OCI-LY7 (cell line): ENCODE data around the gene ZHX3. TPM values are rescaled to one million over a fixed set of nuclear protein-coding genes. Genes with fewer than 3 reads are reported as not detected.

Experiments used
- BruUV-seq: library from RNA; stranded (reverse); fragments of 400-500 nt; replicated peaks from 2 replicates; lab custom pipeline; 2021; lab: Mats Ljungman, UMichigan
- CTCF ChIA-PET: fragments of 300-600 bp; sonication (Branson Sonifier 250); formaldehyde crosslinking; loops from one replicate; lab custom pipeline; 2022; ENCODE audit warnings: antibody characterized with exemption; ENCODE audit not compliant: unreplicated experiment; lab: Charles Lee
- POLR2A ChIA-PET: fragments of 300-600 bp; sonication (Branson Sonifier 250); formaldehyde crosslinking; loops from one replicate; lab custom pipeline; 2022; ENCODE audit warnings: antibody characterized with exemption; lab: Charles Lee
- DNase-seq: peaks from one replicate; pipeline ENCODE4 v3.0.0-alpha.2; 2015; ENCODE audit warnings: low spot score
- H2AFZ ChIP-seq: fragments of 200-600 bp; sonication (generic), shearing (Covaris generic); 2 replicates; pipeline ENCODE4 v1.6.1; 2014; ENCODE audit warnings: mild to moderate bottlenecking, antibody characterized with exemption, low read length, moderate library complexity
- H3K27ac ChIP-seq: fragments of 200-600 bp; sonication (generic); 2 replicates; pipeline ENCODE4 v1.5.1; 2014; ENCODE audit warnings: mixed run types, low read depth, mild to moderate bottlenecking, moderate library complexity, low read length, inconsistent platforms; ENCODE audit not compliant: poor library complexity, severe bottlenecking
- H3K36me3 ChIP-seq: fragments of 200-600 bp; sonication (generic); 2 replicates; pipeline ENCODE4 v1.6.1; 2014; ENCODE audit warnings: mild to moderate bottlenecking, antibody characterized with exemption, low read length, moderate library complexity, mixed read lengths; ENCODE audit not compliant: insufficient read depth
- H3K4me1 ChIP-seq: fragments of 200-600 bp; sonication (generic); 2 replicates; pipeline ENCODE4 v1.5.1; 2014; ENCODE audit warnings: mild to moderate bottlenecking, low read length; ENCODE audit not compliant: insufficient read depth, poor library complexity, severe bottlenecking
- H3K4me2 ChIP-seq: fragments of 200-600 bp; sonication (generic); 2 replicates; pipeline ENCODE4 v1.6.1; 2014; ENCODE audit warnings: mild to moderate bottlenecking, low read length
- H3K4me3 ChIP-seq: fragments of 200-600 bp; sonication (generic); 2 replicates; pipeline ENCODE4 v1.5.1; 2014; ENCODE audit warnings: mild to moderate bottlenecking, low read depth, low read length; ENCODE audit not compliant: poor library complexity, severe bottlenecking
- H3K79me2 ChIP-seq: fragments of 200-600 bp; sonication (generic); 2 replicates; pipeline ENCODE4 v1.6.1; 2016; ENCODE audit warnings: low read depth, mild to moderate bottlenecking, low read length, moderate library complexity, mixed read lengths; ENCODE audit not compliant: insufficient read depth
- H3K9me2 ChIP-seq: fragments of 200-600 bp; sonication (generic); 2 replicates; pipeline ENCODE4 v1.6.1; 2016; ENCODE audit warnings: mild to moderate bottlenecking, low read length, mixed read lengths; ENCODE audit not compliant: insufficient read depth
- H3K9me3 ChIP-seq: fragments of 200-600 bp; sonication (generic); 2 replicates; pipeline ENCODE4 v1.6.1; 2014; ENCODE audit warnings: mild to moderate bottlenecking, mixed run types, low read length, mixed read lengths
- H4K20me1 ChIP-seq: fragments of 200-600 bp; sonication (generic); 2 replicates; pipeline ENCODE4 v1.6.1; 2014; ENCODE audit warnings: mild to moderate bottlenecking, antibody characterized with exemption, low read length, moderate library complexity, mixed read lengths; ENCODE audit not compliant: insufficient read depth
- CTCF ChIP-seq: fragments of 200-600 bp; sonication (generic); conservative IDR thresholded peaks from 2 replicates; pipeline ENCODE4 v1.5.1; 2014; ENCODE audit warnings: mild to moderate bottlenecking, antibody characterized with exemption, low read length, moderate library complexity, mixed read lengths
- EZH2phosphoT487 ChIP-seq: fragments of 200-600 bp; sonication (generic); IDR thresholded peaks from 2 replicates; pipeline ENCODE4 v1.6.1; 2018; ENCODE audit warnings: low read depth, borderline replicate concordance, mild to moderate bottlenecking, mixed run types, antibody characterized with exemption, low read length, moderate library complexity, mixed read lengths
- intact Hi-C: fragments of 100-400 bp; cut with micrococcal nuclease; formaldehyde crosslinking; loops from one replicate; pipeline ENCODE4 v1.10.0; 2022; ENCODE audit not compliant: unreplicated experiment
- total RNA-seq, 2 experiments: library from RNA; depleted of rRNA in 1 of 2; stranded (reverse); fragments of >200 nt in 1 of 2; shearing (Covaris generic) in 1 of 2; gene quantifications; 2 replicates each; pipeline ENCODE4 v1.2.3, GENCODE V29; 2014 to 2022

ZHX3 gene
- total RNA-seq, 2 experiments from 2014 or later = 5.8 to 16.9 TPM

- DNase-seq = no peak
- intact Hi-C loops = no loop called here
- Histone ChIP-seq H3K4me3 (no peak overlapping the region), H4K20me1 (no peaks in the 10 kb centered on the region), H3K27ac (no peak overlapping the region), H3K9me3 (no peaks in the 10 kb centered on the region), H3K9me2 (no peaks in the 10 kb centered on the region), H3K4me2 (no peak overlapping the region), H3K4me1 (no peaks in the 10 kb centered on the region), H2AFZ (no peak overlapping the region), H3K36me3 (no peaks in the 10 kb centered on the region), H3K79me2 (no peaks in the 10 kb centered on the region)
- POLR2A ChIA-PET = interaction anchor here (0.7 to 1.1 kb wide), 2 partner anchors 10 to 157 kb away, joined by 3 to 4 read pairs; no protein-coding TSS in a partner anchor
- BruUV-seq = no TSS peak
- CTCF ChIA-PET = no interaction called here
- TF ChIP-seq EZH2phosphoT487 (no peak), CTCF (no peak)
Observed at GRCh38 chr20:41327178-41327577, 9.6 kb upstream of the ZHX3 start.

DNA sequence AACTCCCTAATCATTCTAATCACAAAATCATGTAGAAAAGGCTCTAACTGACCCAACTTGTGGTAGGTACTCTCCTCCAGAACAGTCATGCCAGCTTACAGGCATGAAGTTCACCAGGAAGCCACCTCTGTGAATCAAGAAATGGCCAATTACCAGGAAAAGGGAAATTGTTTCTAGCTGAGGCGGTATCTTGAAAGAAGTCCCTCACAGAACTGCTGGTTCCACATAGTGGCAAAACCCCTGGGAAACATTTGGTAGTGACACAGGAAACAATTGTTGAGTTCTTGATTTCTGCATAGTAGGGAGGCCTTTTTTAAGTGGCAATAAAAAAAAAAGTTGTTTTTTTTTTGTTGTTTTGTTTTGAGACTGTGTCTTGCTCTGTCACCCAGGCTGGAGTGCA, 3.4 kb upstream of the ZHX3 start:
- no peak for DNase-seq
- Histone ChIP-seq H3K27ac (no peak overlapping the region), H3K4me3 (no peak overlapping the region), H3K4me2 (no peak overlapping the region), H3K9me3 (no peaks in the 10 kb centered on the region), H3K4me1 (peaks cover 17% of the 10 kb centered on the region), H3K36me3 (no peaks in the 10 kb centered on the region), H3K9me2 (no peaks in the 10 kb centered on the region), H4K20me1 (no peaks in the 10 kb centered on the region), H2AFZ (no peak overlapping the region), H3K79me2 (peaks cover 9% of the 10 kb centered on the region; the same call in 1 of the 2 replicates)
- no peak for TF ChIP-seq EZH2phosphoT487
- no peak for TF ChIP-seq CTCF
- intact Hi-C loops = no loop called here
- CTCF ChIA-PET = no interaction called here
- no TSS peak for BruUV-seq
- POLR2A ChIA-PET = no interaction called here

DNA sequence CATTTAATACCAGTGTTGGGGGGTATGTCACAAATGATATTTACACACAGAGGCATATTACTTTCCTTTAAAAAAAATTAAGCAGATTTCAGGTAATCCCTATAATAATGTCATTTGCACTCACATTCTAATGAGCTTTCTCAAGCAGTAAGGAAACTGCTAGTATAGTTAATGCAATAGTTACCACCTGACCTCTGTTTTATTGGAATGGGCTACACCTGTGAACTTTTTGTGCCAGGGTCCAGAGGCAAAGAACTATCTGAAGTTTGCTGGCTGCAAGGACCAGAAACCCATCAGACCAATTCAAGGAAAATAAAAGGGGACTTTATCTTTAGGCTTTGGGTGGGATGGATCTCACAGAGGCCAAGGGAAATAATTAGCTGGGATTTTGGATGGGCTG, 2.9 kb upstream of the ZHX3 start:
- BruUV-seq = no TSS peak
- no peak for DNase-seq
- peaks cover 20% of the 10 kb centered on the region for H3K4me1 ChIP-seq
- POLR2A ChIA-PET = no interaction called here
- no peak overlapping the region for H3K27ac ChIP-seq
- H2AFZ ChIP-seq = no peak overlapping the region
- intact Hi-C loops = no loop called here
- H4K20me1 ChIP-seq = no peaks in the 10 kb centered on the region
- no peaks in the 10 kb centered on the region for H3K9me3 ChIP-seq
- H3K9me2 ChIP-seq = no peaks in the 10 kb centered on the region
- no peak overlapping the region for H3K4me2 ChIP-seq
- H3K36me3 ChIP-seq = no peaks in the 10 kb centered on the region
- H3K79me2 ChIP-seq = peaks cover 9% of the 10 kb centered on the region; the same call in 1 of the 2 replicates
- no peak overlapping the region for H3K4me3 ChIP-seq
- TF ChIP-seq CTCF = no peak
- TF ChIP-seq EZH2phosphoT487 = no peak
- CTCF ChIA-PET = no interaction called here
